Esophagus squamous epithelium (tissue), 5 donors: ENCODE data around the gene CCND2. TPM values are rescaled to one million over a fixed set of nuclear protein-coding genes. Genes with fewer than 3 reads are reported as not detected.

Experiments
- DNase-seq: peaks from one replicate; lab custom pipeline; 2025; lab: John Stamatoyannopoulos, UW
- H3K27ac ChIP-seq, 4 donors: fragments of 200-600 bp; sonication (generic); one replicate each; pipeline ENCODE4 v1.5.1; 2016 to 2019; ENCODE audit warnings: mild to moderate bottlenecking in 1 of 4
- H3K27me3 ChIP-seq, 4 donors: fragments of 200-600 bp; sonication (generic); 1 replicate in 3 of 4; 2 replicates in 1 of 4; pipeline versions ENCODE4 v1.5.1 to v1.6.0; 2017 to 2021; ENCODE audit warnings: antibody characterized with exemption in 1 of 4
- H3K36me3 ChIP-seq, 3 donors: fragments of 200-600 bp; sonication (generic); one replicate each; pipeline ENCODE4 v1.5.1; 2016 to 2019
- H3K4me1 ChIP-seq, 3 donors: fragments of 200-600 bp; sonication (generic); one replicate each; pipeline ENCODE4 v1.5.1; 2017 to 2019
- H3K4me3 ChIP-seq, 4 donors: fragments of 200-600 bp; sonication (generic); 1 replicate in 3 of 4; 2 replicates in 1 of 4; pipeline ENCODE4 v1.5.1; 2016 to 2019; ENCODE audit warnings: mild to moderate bottlenecking in 2 of 4, moderate library complexity in 1 of 4
- H3K9me3 ChIP-seq, 3 donors: fragments of 200-600 bp; sonication (generic); one replicate each; pipeline ENCODE4 v1.5.1; 2016 to 2019
- POLR2A ChIP-seq, 4 donors: fragments of 450-650 bp; IDR thresholded peaks; one replicate each; pipeline ENCODE4 v1.6.1; 2017; ENCODE audit warnings: antibody characterized with exemption in 4 of 4, mild to moderate bottlenecking in 4 of 4, moderate library complexity in 3 of 4
- WGBS, 2 donors: methylation state at CpG; one replicate each; pipeline ENCODE4 v1.1.5; 2018; 5-methylcytosine and 5-hydroxymethylcytosine counted together
- intact Hi-C: fragments of 100-400 bp; cut with DNase I; formaldehyde crosslinking; loops from one replicate; pipeline ENCODE4 v1.15.0; 2022
- total RNA-seq, 4 donors: library from RNA; depleted of rRNA; stranded (reverse); fragments of >200 nt; gene quantifications; one replicate each; pipeline ENCODE4 v1.1.0, GENCODE V29; 2016
- TF ChIP-seq, protein P1 (sequence below), 6 experiments: fragments of 450-650 bp in 4 of 6; fragments of 200-600 bp in 2 of 6; sonication (generic) in 2 of 6; IDR thresholded peaks; one replicate each; pipeline ENCODE4 v1.5.1; 2016 to 2019; ENCODE audit warnings: antibody characterized with exemption in 6 of 6, mild to moderate bottlenecking in 4 of 6, moderate library complexity in 4 of 6
- donor health status: DM: yes; HTN: yes; CAD: no.

CCND2 gene
- total RNA-seq, 4 donors from 2014 or later, result 13.9 to 49.8 (median 35.9) TPM

DNA sequence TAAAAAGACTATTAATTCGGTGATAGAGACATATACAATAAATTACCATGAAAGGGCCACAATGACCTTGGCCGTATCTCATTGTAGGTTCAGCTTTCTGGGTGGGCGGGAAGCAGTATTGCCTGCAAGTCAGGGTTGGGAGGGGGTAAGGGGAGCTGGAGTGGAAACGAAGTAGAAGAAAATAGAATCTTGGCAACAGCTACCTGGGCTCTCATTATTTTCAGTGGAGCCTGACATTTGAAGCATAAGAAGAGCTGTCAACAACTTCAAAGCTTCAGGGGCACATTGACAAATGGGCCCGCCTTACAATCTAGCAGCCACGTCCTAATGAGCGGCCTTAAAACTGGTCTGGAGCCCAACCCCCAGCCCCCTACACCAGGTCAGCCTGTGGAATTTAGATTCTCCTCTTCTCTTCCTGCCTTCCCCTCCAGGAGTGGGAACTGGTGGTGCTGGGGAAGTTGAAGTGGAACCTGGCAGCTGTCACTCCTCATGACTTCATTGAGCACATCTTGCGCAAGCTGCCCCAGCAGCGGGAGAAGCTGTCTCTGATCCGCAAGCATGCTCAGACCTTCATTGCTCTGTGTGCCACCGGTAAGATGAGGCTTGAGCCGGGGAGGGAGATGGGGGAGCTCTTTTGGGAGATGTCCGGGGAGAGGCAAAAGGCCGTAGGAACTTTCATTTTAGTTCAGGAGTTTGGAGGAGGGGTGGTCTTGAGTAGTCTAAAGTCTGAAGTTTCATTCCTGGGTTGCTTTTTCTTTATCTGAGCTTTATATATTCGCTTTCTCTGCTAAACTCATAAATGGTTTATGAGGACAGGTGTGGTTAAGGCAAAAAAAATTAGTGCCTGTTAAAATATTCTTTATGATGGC lies 5.0 kb downstream of the CCND2 start:
- H3K4me1 ChIP-seq, result peaks cover 11 to 95% (median 46%) of the 10 kb centered on the region in 3 donors
- TF ChIP-seq, protein P1, sequence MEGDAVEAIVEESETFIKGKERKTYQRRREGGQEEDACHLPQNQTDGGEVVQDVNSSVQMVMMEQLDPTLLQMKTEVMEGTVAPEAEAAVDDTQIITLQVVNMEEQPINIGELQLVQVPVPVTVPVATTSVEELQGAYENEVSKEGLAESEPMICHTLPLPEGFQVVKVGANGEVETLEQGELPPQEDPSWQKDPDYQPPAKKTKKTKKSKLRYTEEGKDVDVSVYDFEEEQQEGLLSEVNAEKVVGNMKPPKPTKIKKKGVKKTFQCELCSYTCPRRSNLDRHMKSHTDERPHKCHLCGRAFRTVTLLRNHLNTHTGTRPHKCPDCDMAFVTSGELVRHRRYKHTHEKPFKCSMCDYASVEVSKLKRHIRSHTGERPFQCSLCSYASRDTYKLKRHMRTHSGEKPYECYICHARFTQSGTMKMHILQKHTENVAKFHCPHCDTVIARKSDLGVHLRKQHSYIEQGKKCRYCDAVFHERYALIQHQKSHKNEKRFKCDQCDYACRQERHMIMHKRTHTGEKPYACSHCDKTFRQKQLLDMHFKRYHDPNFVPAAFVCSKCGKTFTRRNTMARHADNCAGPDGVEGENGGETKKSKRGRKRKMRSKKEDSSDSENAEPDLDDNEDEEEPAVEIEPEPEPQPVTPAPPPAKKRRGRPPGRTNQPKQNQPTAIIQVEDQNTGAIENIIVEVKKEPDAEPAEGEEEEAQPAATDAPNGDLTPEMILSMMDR (IDR thresholded peaks at IDR 0.05), result no peak
- TF ChIP-seq POLR2A (IDR thresholded peaks at IDR 0.05), result no peak
- intact Hi-C loops, result loop anchor here (5.0 kb wide), 3 partner anchors 166 to 391 kb away; no protein-coding TSS in a partner anchor
- no peak for DNase-seq
- H3K4me3 ChIP-seq, result no peak overlapping the region
- H3K27me3 ChIP-seq, result peaks cover 0 to 32% (median 0%) of the 10 kb centered on the region in 4 donors
- peaks cover 6 to 62% (median 16%) of the 10 kb centered on the region in 3 donors for H3K36me3 ChIP-seq
- 61 to 65% methylated on average over 11 to 15 of the region's 15 CpGs for WGBS, 2 donors
- peak overlapping the region in 2 of 4 donors; percentile 20 to 45 for H3K27ac ChIP-seq
- no peaks in the 10 kb centered on the region for H3K9me3 ChIP-seq

DNA sequence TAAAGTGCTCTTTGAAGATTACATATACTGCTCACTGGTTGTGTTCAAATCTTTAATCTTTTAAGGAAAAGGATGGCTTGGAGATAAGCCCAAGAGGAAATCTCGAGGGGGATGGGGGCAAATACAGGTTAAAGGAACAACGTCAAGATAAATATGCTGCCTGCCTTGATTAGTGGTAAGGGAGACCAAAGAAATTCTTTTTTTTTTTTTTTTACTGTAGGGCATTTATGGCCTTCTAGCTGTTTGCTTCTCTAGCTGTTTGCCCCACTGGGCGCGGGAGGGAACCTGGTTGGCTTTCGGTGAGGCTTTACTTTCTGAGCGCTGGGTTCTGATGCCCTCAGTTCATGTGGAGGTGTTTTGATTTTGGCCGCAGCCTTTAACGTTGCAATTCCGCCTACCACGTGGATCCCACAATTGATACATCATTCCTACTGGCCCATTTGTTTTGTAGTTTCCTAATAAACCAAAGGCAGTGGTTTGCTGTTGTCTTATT lies 5.7 kb downstream of the CCND2 start:
- Histone ChIP-seq H3K27ac (peak overlapping the region in 2 of 4 donors; percentile 45 to 80), H3K4me1 (peaks cover 8 to 92% (median 46%) of the 10 kb centered on the region in 3 donors), H3K27me3 (peaks cover 0 to 25% (median 0%) of the 10 kb centered on the region in 4 donors), H3K4me3 (no peak overlapping the region), H3K9me3 (no peaks in the 10 kb centered on the region), H3K36me3 (peaks cover 6 to 69% (median 17%) of the 10 kb centered on the region in 3 donors)
- no peak for DNase-seq
- WGBS, 2 donors, result 64 to 70% methylated on average over 10 of the region's 10 CpGs
- intact Hi-C loops, result loop anchor here (5.0 kb wide), 3 partner anchors 167 to 392 kb away; no protein-coding TSS in a partner anchor
- TF ChIP-seq, protein P1 (IDR thresholded peaks at IDR 0.05), result no peak
- no peak for TF ChIP-seq POLR2A (IDR thresholded peaks at IDR 0.05)

DNA sequence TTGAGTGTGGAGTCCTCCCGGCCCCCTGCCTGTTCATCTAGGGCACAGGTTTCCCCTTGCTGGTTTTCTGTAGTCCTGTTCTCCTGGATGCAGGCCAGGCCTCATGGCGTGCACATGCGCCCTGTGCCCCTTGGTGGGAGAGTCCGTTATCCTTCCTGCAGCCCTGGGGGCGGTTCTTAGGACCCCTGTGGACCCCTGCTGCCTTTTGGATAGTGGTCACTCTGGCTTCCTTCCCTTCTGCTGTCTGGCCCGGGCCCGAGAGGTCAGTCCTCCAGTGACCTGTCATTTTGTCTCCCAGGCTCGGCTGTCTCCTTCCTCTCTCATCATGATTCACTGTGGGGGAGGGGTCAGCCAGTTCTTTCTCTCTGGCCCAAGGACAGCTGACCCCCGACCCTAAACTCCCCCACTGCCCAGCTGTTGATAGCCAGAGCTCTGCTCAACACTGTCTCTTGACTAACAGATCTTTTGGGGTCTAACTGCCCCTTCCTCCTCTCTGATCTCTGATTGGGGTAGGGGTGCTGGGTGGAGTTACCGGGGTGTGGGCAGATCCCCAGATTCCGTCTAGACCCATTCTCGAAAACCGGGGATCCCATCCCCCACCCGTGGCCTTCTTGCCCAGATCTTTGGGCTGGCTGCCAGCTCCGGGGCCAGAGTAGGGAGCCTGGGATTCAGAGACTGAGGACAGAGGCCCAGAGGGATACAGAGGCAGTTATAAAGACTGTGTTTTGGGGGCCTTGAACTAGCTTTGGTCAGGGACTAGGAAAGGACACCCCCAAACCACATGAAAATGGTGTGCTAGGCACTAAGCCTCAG lies 7.0 kb downstream of the CCND2 start:
- Histone ChIP-seq H3K4me1 (peaks cover 7 to 84% (median 46%) of the 10 kb centered on the region in 3 donors), H3K27me3 (peaks cover 0 to 13% (median 0%) of the 10 kb centered on the region in 4 donors), H3K27ac (peak overlapping the region; percentile 41 to 81 (median 80)), H3K36me3 (peaks cover 6 to 82% (median 17%) of the 10 kb centered on the region in 3 donors), H3K9me3 (no peaks in the 10 kb centered on the region), H3K4me3 (no peak overlapping the region)
- intact Hi-C loops, result no loop called here
- no peak for TF ChIP-seq POLR2A (IDR thresholded peaks at IDR 0.05)
- TF ChIP-seq, protein P1 (IDR thresholded peaks at IDR 0.05), result no peak
- WGBS, 2 donors, result 62 to 67% methylated on average over 8 to 9 of the region's 15 CpGs
- DNase-seq, result no peak

DNA sequence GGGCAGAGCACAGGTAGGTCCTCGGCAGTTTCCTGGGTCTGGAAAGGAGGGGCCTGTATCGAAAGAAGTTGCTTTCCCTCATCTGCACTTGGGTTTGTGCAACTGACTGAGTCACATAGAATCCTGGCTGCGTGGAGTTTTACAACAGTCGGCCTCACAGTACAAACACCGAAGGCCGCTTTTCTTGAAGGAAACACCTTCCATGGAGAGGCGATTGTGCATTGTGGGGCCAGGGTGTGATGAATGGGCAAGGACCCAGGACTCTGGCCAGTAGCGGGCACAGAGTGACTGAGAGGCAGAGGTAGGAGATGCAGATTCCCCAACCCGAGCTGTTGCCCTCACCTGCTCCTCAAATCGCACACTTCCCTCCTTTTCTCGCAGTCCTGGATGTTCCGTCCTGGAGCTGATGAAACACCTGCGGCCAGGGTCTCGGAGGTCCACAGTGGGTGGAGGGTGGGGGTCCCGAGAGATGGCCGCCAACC lies 7.7 kb downstream of the CCND2 start:
- Histone ChIP-seq H3K4me1 (peaks cover 3 to 79% (median 43%) of the 10 kb centered on the region in 3 donors), H3K36me3 (peaks cover 6 to 89% (median 17%) of the 10 kb centered on the region in 3 donors), H3K4me3 (no peak overlapping the region), H3K9me3 (no peaks in the 10 kb centered on the region), H3K27me3 (peaks cover 0 to 6% (median 0%) of the 10 kb centered on the region in 4 donors), H3K27ac (peak overlapping the region; percentile 41 to 81 (median 80))
- 75 to 87% methylated on average over 7 to 11 of the region's 16 CpGs for WGBS, 2 donors
- no peak for DNase-seq
- intact Hi-C loops, result no loop called here
- TF ChIP-seq, protein P1 (IDR thresholded peaks at IDR 0.05), result no peak
- TF ChIP-seq POLR2A (IDR thresholded peaks at IDR 0.05), result no peak
